Ureter (tissue), 1 donor: ENCODE results near the gene BEAN1. TPM values are rescaled to one million over a fixed set of nuclear protein-coding genes. Genes with fewer than 3 reads are reported as not detected.
"Not testable (repeated sequence)": the region's sequence is repeated elsewhere in the genome, so short reads cannot be mapped to it uniquely, and the experiment has no call there.

Experiments used
- DNase-seq: peaks from one replicate; pipeline ENCODE4 v3.0.0-alpha.2; 2020; ENCODE audit warnings: low spot score
- total RNA-seq: library from RNA; stranded (reverse); gene quantifications from one replicate; pipeline ENCODE4 v1.2.4, GENCODE V29; 2023
- donor health status: DM: yes; HTN: yes; CAD: no.

Gene BEAN1
- total RNA-seq, 1 donor from 2014 or later: 1.6 TPM

DNA sequence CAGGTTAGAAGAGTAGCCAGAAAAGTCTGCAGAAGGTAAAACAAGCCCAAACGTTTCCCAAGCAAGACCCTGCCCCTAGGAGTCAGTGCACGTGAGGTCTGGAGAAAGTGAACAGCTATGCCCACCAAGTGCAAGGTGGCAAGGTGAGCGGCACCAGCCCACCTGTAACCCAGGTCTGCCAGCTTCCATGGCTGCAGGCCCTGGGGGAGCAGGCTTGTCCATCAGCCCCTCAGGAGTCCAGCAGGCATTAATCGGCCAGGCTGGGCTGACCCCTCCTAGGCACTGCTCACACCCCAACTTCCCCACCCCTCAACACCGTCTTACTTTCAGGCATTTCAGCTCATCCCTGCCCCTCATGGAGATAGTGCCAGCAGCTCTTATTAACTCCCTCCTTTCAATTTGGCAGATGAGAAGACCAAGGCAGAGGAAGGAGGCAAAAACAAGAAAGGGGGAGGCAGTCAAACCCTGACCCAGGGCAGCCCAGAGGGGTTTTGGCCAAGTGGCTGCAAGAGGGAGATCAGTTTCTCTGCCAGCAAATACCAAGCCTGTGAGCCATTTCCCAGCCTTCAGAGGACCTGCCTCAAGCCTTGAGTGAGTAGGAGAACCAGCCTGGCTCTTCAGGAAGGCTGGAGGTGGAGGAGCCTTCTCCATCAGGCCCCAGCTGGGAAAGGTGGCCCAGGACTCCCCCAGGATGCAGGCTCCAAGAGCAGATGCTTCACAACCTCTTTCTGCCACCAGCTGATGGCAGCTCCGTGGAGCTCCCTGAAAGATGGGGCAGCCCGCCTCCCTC, 14.7 kb downstream of the BEAN1 start:
- no peak for DNase-seq

- DNase-seq: no peak
Observed at GRCh38 chr16:66442502-66443268, 15.6 kb downstream of the BEAN1 start.

DNA sequence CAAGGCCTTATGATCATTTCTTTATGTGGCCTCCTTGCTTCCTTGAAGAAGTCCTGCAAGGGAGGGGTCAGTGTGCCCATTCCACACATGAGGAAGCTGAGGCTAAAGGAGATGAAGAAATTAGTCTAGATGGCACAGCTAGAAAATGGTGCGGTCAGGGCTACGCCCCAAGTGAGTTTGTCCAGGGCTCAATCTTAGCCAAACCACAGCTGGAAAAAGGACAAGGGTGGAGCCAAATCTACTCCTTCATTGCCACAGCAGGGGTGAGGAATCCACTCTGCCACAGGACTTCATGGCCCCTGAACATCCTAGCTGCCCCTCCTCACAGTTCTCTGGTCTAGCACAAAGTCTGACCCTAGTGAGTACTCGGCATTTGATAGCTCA, 16.2 kb downstream of the BEAN1 start:
- no peak for DNase-seq

- DNase-seq: no peak
Observed at GRCh38 chr16:66444049-66444481, 17.0 kb downstream of the BEAN1 start.

GRCh38 chr16:66446737-66447136, 19.6 kb downstream of the BEAN1 start:
- no peak for DNase-seq

DNA sequence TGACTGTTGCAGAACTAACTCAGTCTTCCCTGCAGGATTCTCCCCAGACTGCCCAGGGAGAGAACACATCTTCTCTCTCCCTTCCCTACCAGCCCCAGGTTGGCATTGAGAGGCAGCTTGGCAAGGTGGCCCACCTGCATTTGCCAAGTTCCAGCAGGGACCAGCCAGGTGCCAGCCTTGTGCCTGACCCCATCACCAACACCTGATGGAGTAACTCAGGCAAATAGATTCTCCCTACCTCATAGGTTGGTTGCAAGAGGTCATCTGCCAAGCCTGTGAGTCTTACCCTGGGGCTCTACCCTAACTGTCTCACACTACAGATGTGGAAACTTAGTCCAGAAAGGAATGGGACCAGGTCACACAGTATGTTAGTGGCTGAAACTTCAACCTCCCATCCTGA, 20.4 kb downstream of the BEAN1 start:
- no peak for DNase-seq

GRCh38 chr16:66451548-66451947, 24.5 kb downstream of the BEAN1 start:
- no peak for DNase-seq

GRCh38 chr16:66453230-66453629, 26.1 kb downstream of the BEAN1 start:
- not testable (repeated sequence) for DNase-seq

DNA sequence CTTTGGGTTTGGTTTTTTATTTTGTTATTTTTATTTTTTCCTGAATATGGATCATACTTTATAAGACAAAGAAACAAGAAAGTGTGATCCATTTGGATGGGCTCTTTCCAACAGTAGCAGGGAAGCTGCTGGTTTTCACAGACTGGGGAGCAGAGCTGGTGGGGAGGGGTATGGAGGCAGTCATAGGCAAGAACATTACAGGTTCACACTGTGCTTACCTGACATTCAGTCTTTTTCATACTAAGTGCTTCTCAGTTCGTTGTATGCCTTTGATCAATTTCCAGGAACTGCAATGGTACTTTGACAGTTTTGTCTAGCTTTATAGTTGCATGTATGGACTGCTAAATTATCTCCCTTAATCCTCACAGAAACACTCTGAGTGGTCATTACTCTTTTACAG, 27.7 kb downstream of the BEAN1 start:
- no peak for DNase-seq

DNA sequence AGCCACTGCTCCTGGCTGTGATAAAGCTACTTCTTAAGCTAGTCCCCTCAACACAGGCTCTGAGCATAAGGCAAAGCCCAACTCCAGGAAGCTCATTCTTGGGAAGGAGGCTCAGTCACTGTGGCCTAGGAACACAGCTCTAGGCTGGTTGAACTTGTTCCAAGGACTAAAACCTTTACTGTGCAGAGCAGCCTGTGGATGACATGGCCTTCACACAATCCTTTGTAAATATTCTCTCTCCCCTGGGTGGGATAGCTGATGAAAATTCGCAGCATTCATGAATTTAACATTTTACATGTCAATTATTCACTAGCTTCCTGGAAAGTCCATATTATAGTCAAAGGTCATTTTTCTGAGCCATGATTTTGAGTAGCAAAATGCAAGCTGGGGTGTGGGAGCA, 28.9 kb downstream of the BEAN1 start:
- no peak for DNase-seq

GRCh38 chr16:66457888-66458287, 30.8 kb downstream of the BEAN1 start:
- DNase-seq: no peak

DNA sequence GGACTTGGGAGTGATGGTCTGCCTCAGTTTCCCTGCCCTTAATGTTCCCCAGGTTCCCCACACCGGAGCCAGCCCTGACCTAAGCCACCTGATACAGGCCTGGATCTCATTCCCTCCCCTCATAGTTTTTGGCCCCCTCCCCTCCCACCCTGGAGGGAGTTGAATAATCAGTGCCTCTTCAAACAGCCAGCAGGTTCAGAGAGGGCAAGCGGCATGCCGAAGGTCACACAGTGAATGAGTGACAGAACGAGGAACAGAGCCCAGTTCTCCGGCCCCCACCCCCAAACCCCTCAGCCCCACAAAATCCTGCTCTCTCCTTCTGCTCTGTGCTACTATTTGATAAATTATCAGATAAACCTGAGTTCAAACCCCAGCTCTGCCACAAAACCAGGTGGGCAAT, 31.2 kb downstream of the BEAN1 start:
- no peak for DNase-seq

DNA sequence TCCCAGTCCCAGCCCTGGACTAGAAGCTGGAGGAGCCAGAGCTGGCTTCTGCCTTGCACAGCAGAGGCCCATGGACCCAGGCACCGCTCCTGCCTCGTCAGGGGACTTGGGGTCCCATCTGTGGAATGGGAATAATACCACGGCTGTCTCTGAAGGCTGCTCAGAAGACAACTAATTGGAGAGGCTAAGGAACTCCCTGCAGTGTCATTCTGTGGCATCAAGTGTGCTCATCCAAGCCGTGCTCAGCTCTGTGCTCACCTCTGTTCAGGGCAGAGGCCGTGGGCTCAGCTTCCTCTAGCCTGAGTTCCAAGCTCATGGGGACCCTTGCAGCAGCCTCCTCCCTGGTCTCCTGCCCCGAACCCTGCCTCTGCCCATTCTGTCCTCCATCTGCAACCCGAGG, 31.8 kb downstream of the BEAN1 start:
- DNase-seq: no peak

- DNase-seq: no peak
Observed at GRCh38 chr16:66459878-66460277, 32.8 kb downstream of the BEAN1 start.

DNA sequence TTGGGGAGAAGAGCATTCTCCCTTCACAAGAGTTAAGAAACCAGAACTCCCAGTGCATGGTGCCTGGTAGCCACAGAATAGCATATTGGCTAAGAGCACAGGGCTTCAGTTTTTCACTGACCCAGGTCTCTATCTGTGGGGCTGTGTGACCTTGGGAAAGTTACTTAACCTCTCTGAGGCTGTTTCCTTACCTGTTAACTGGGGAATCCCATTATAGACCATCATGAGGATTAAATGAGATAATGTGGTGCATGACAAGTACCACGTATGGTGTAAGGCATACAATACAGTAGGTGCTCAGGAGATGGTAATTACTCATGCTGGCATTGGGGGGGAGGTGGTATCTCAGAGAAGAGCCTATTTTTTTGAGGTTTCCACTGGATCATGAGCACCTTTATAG, 33.6 kb downstream of the BEAN1 start:
- DNase-seq: no peak

- no peak for DNase-seq
Observed at GRCh38 chr16:66462912-66463311, 35.8 kb downstream of the BEAN1 start.

DNA sequence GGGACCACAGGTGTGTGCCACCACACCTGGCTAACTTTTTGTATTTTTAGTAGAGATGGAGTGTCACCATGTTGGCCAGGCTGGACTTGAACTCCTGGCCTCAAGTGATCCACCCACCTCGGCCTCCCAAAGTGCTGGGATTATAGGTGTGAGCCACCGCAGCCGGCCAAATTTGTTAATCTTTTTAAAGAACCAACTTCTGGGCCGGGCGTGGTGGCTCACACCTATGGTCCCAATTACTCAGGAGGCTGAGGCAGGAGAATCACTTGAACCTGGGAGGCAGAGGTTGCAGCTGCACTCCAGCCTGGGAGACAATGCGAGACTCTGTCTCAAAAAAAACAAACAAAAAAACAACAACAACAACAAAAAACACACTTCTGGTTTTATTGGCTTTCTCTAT, 38.9 kb downstream of the BEAN1 start:
- DNase-seq: not testable (repeated sequence)

- DNase-seq: not testable (repeated sequence)
Observed at GRCh38 chr16:66466636-66467035, 39.5 kb downstream of the BEAN1 start.

DNA sequence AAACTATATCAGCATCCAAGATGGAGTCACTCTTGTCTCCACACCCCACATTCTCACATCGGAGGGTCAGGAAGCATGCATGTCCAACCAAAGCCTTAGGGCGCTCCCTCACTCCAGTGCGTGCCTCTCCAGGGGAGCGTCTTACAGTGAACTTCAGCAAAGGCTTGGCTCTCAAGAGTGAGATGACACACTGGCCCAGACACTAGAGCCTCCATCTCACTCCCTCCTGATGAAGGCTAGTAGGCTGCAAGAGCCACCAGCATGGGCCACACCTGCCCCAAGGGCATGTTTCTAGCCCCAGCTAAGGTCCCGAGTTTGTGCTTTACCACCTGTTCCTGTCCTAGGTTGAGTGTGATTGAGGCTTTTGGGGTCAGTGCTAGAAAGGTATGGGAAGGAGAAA, 40.5 kb downstream of the BEAN1 start:
- DNase-seq: no peak

- DNase-seq: no peak
Observed at GRCh38 chr16:66468321-66468965, 41.3 kb downstream of the BEAN1 start.

GRCh38 chr16:66469291-66469946, 42.3 kb downstream of the BEAN1 start:
- DNase-seq: no peak

- DNase-seq: no peak
Observed at GRCh38 chr16:66469947-66470546, 43.0 kb downstream of the BEAN1 start.
